WTC11 (cell line): ENCODE data around the gene IFT88. TPM values are rescaled to one million over a fixed set of nuclear protein-coding genes. Genes with fewer than 3 reads are reported as not detected.
A peak's percentile ranks its signal among the peaks of the same experiment; 100 is the strongest.

Experiments used
- ATAC-seq: fragments of 200-7000 bp; cut with Tn5 transposase; 2 replicates; pipeline ENCODE4 v1.10.0; 2021; ENCODE audit warnings: mild to moderate bottlenecking, moderate library complexity
- Bru-seq: library from RNA; stranded (reverse); fragments of 400-500 nt; gene quantifications from one replicate; lab custom pipeline; 2021; lab: Mats Ljungman, UMichigan
- CTCF ChIA-PET: fragments of 300-600 bp; sonication (Branson Sonifier 250); formaldehyde crosslinking; loops from one replicate; lab custom pipeline; 2021; ENCODE audit warnings: antibody characterized with exemption; lab: Charles Lee
- POLR2A ChIA-PET: fragments of 350-600 bp; sonication (Branson Sonifier 250); formaldehyde crosslinking; loops from one replicate; lab custom pipeline; 2021; ENCODE audit warnings: antibody characterized with exemption; lab: Charles Lee
- DNase-seq: peaks from one replicate; pipeline ENCODE4 v3.0.0; 2021; ENCODE audit warnings: low spot score
- H3K27ac Mint-ChIP-seq: 2 replicates; pipeline ENCODE4 v1.8.0; 2021; ENCODE audit warnings: mixed read lengths
- H3K27me3 Mint-ChIP-seq: 2 replicates; pipeline ENCODE4 v1.8.0; 2021; ENCODE audit warnings: low read depth, mild to moderate bottlenecking, moderate library complexity, mixed read lengths
- H3K36me3 Mint-ChIP-seq: 2 replicates; pipeline ENCODE4 v1.8.0; 2021; ENCODE audit warnings: mixed read lengths
- H3K4me1 Mint-ChIP-seq: 2 replicates; pipeline ENCODE4 v1.8.0; 2022; ENCODE audit warnings: mixed read lengths
- H3K4me3 Mint-ChIP-seq: 2 replicates; pipeline ENCODE4 v1.8.0; 2021; ENCODE audit warnings: mild to moderate bottlenecking, moderate library complexity, mixed read lengths
- H3K9me3 Mint-ChIP-seq: 2 replicates; pipeline ENCODE4 v1.8.0; 2021; ENCODE audit warnings: mixed read lengths
- ETV6 ChIP-seq: sonication (generic); formaldehyde crosslinking; IDR thresholded peaks from 2 replicates; pipeline ENCODE4 v1.8.1; 2022; ENCODE audit warnings: mild to moderate bottlenecking, missing genetic modification reagents
- FOXK1 ChIP-seq: sonication (generic); formaldehyde crosslinking; IDR thresholded peaks from 2 replicates; pipeline ENCODE4 v1.8.0; 2022; ENCODE audit warnings: mild to moderate bottlenecking, moderate library complexity, missing genetic modification reagents
- GABPB1 ChIP-seq: sonication (generic); formaldehyde crosslinking; IDR thresholded peaks from 2 replicates; pipeline ENCODE4 v1.8.1; 2023; ENCODE audit warnings: mild to moderate bottlenecking, missing genetic modification reagents
- IRF2 ChIP-seq: sonication (generic); formaldehyde crosslinking; IDR thresholded peaks from 2 replicates; pipeline ENCODE4 v1.8.0; 2022; ENCODE audit warnings: low read depth, missing genetic modification reagents, borderline replicate concordance
- NFYB ChIP-seq: sonication (generic); formaldehyde crosslinking; conservative IDR thresholded peaks from 2 replicates; pipeline ENCODE4 v1.8.0; 2022; ENCODE audit warnings: low read depth, missing genetic modification reagents
- SMAD4 ChIP-seq: sonication (generic); formaldehyde crosslinking; IDR thresholded peaks from 2 replicates; pipeline ENCODE4 v1.8.0; 2022; ENCODE audit warnings: mild to moderate bottlenecking, missing genetic modification reagents
- ZNF232 ChIP-seq: sonication (generic); formaldehyde crosslinking; IDR thresholded peaks from 2 replicates; pipeline ENCODE4 v1.8.0; 2022; ENCODE audit warnings: mild to moderate bottlenecking, missing genetic modification reagents
- ZNF317 ChIP-seq: sonication (generic); formaldehyde crosslinking; IDR thresholded peaks from 2 replicates; pipeline ENCODE4 v1.8.1; 2023; ENCODE audit warnings: low read depth, mild to moderate bottlenecking, moderate library complexity, missing genetic modification reagents, borderline replicate concordance
- ZNF423 ChIP-seq: fragments of 250-450 bp; sonication (Bioruptor Pico); IDR thresholded peaks from 2 replicates; pipeline ENCODE4 v2.1.2; 2022; ENCODE audit warnings: mild to moderate bottlenecking, moderate library complexity
- long read RNA-seq, 3 experiments: library from RNA in 1 of 3; library from capped mRNA in 1 of 3; library from polyadenylated mRNA in 1 of 3; unstranded in 2 of 3; stranded (forward) in 1 of 3; transcript quantifications; one replicate each; pipeline ENCODE4 v2.0.0, GENCODE V29; 2021
- total RNA-seq: library from RNA; stranded (reverse); gene quantifications from 3 replicates; pipeline ENCODE4 v1.2.3, GENCODE V29; 2021
- TF ChIP-seq, protein P1 (sequence below): sonication (generic); formaldehyde crosslinking; IDR thresholded peaks from 2 replicates; pipeline ENCODE4 v1.8.0; 2022; ENCODE audit warnings: mild to moderate bottlenecking, missing genetic modification reagents
- TF ChIP-seq, protein P2 (sequence below): sonication (generic); formaldehyde crosslinking; conservative IDR thresholded peaks from 2 replicates; pipeline ENCODE4 v1.8.1; 2023; ENCODE audit warnings: mild to moderate bottlenecking, low read depth, missing genetic modification reagents, moderate library complexity
- TF ChIP-seq, protein P3 (sequence below): sonication (generic); formaldehyde crosslinking; IDR thresholded peaks from 2 replicates; pipeline ENCODE4 v1.8.0; 2023; ENCODE audit warnings: missing genetic modification reagents, mild to moderate bottlenecking, borderline replicate concordance
- TF ChIP-seq, protein P4 (sequence below): sonication (generic); formaldehyde crosslinking; IDR thresholded peaks from 2 replicates; pipeline ENCODE4 v1.8.0; 2022; ENCODE audit warnings: mild to moderate bottlenecking, missing genetic modification reagents
- TF ChIP-seq, protein P5 (sequence below): sonication (generic); formaldehyde crosslinking; IDR thresholded peaks from 2 replicates; pipeline ENCODE4 v1.8.1; 2022; ENCODE audit warnings: mild to moderate bottlenecking, moderate library complexity, missing genetic modification reagents
- TF ChIP-seq, protein P6 (sequence below): fragments of 200-600 bp; IDR thresholded peaks from 2 replicates; pipeline ENCODE4 v1.8.0; 2022; ENCODE audit warnings: antibody characterized with exemption
- TF ChIP-seq, protein P7 (sequence below): sonication (generic); formaldehyde crosslinking; IDR thresholded peaks from 2 replicates; pipeline ENCODE4 v1.8.1; 2022; ENCODE audit warnings: low read depth, mild to moderate bottlenecking, moderate library complexity, missing genetic modification reagents, borderline replicate concordance

The IFT88 gene, protein sequence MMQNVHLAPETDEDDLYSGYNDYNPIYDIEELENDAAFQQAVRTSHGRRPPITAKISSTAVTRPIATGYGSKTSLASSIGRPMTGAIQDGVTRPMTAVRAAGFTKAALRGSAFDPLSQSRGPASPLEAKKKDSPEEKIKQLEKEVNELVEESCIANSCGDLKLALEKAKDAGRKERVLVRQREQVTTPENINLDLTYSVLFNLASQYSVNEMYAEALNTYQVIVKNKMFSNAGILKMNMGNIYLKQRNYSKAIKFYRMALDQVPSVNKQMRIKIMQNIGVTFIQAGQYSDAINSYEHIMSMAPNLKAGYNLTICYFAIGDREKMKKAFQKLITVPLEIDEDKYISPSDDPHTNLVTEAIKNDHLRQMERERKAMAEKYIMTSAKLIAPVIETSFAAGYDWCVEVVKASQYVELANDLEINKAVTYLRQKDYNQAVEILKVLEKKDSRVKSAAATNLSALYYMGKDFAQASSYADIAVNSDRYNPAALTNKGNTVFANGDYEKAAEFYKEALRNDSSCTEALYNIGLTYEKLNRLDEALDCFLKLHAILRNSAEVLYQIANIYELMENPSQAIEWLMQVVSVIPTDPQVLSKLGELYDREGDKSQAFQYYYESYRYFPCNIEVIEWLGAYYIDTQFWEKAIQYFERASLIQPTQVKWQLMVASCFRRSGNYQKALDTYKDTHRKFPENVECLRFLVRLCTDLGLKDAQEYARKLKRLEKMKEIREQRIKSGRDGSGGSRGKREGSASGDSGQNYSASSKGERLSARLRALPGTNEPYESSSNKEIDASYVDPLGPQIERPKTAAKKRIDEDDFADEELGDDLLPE
- 6.1 to 7.1 TPM (median 6.5 TPM) in 3 replicates for total RNA-seq
- Bru-seq, nascent RNA, result percentile 56 among the genes with signal in this experiment
- long read RNA-seq, experiment 1, transcript IFT88-202 (26 exons, 2,856 nt), result major isoform, 14 of 39 reads
- long read RNA-seq, experiment 1, partial matches to known transcripts, result 8 of 39 reads
- long read RNA-seq, experiment 1, other reads (novel, unspliced or antisense), result 17 of 39 reads
- long read RNA-seq, experiment 2, partial matches to known transcripts, result 1 of 9 reads
- long read RNA-seq, experiment 2, other reads (novel, unspliced or antisense), result 8 of 9 reads
- long read RNA-seq, experiment 3, partial matches to known transcripts, result 3 of 5 reads
- long read RNA-seq, experiment 3, other reads (novel, unspliced or antisense), result 1 of 5 reads

DNA sequence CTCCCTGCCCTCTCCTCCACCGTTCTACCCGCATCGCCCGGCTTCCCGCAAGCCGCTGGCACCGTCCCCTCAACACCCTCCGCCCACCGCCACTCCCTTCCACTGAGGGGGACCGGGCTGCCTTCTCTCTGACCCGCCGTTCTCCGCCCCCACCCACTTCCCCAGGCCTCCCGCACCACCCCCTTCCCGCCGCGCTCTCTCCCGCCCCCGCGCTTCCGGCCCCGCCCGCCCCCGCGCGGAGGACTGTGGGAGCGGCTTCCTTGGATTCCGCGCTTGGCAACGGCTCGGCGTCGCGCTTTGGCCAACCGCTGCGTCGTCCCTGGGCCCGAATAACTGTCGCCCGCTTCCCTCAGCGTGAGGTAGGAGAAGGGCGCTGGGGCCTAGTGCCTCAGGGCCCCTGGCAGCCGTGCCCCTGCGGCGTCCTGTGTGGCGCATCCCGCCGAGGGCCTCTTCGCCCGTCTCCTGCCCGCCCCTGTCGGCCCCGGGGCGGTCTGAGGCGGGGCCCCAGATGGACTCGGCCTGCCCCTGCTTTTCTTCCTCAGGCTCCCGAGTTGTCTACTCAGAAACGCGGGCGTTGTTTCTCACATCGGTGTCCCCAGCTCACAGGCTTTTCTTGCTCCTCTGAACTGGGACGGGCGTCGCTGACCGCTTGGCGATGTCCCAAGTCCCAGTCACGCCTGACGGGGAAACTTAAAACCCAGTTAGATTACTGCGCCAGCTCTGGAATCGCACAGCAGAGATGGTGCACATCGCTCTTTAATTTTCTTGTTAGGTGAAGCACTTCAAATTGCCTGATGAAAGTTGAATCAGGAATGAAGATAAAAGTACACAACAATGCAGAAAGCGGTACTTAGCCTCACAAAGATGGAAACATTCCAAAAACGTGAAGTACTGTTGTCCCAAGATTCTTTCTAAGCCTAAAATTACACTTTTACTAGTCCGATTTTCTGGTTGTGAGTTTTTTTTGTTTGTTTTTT lies at the start of gene IFT88:
Gene IFT88, plus strand, starts transcription at position 260 of the 977 bp plus-strand sequence. CDS start 7,229 bp downstream, outside the sequence.
- Mint-ChIP-seq H3K36me3 (peaks cover 15% of the 10 kb centered on the region), H3K27me3 (peaks cover 15% of the 10 kb centered on the region), H3K4me1 (peaks cover 9% of the 10 kb centered on the region), H3K27ac (peak within 1 kb of the TSS; percentile 92), H3K9me3 (peaks cover 21% of the 10 kb centered on the region), H3K4me3 (peak within 1 kb of the TSS; percentile 83)
- POLR2A ChIA-PET, result no interaction called here
- CTCF ChIA-PET, result interaction anchor here (1.0 to 1.4 kb wide), 2 partner anchors 72 to 155 kb away, joined by 3 read pairs; no protein-coding TSS in a partner anchor
- peak; percentile 88 for DNase-seq
- ATAC-seq, result peak; percentile 88
- TF ChIP-seq, protein P1, sequence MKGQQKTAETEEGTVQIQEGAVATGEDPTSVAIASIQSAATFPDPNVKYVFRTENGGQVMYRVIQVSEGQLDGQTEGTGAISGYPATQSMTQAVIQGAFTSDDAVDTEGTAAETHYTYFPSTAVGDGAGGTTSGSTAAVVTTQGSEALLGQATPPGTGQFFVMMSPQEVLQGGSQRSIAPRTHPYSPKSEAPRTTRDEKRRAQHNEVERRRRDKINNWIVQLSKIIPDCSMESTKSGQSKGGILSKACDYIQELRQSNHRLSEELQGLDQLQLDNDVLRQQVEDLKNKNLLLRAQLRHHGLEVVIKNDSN (CRISPR knock-in tag), result 0 out of 2 replicates have a peak, but pooled peaks have one; percentile 15
- TF ChIP-seq ETV6 (CRISPR knock-in tag), result no peak
- TF ChIP-seq SMAD4, result no peak
- TF ChIP-seq GABPB1 (CRISPR knock-in tag), result no peak
- peak; percentile 33; the same call in 1 of the 2 replicates for TF ChIP-seq ZNF317 (CRISPR knock-in tag)
- TF ChIP-seq, protein P2, sequence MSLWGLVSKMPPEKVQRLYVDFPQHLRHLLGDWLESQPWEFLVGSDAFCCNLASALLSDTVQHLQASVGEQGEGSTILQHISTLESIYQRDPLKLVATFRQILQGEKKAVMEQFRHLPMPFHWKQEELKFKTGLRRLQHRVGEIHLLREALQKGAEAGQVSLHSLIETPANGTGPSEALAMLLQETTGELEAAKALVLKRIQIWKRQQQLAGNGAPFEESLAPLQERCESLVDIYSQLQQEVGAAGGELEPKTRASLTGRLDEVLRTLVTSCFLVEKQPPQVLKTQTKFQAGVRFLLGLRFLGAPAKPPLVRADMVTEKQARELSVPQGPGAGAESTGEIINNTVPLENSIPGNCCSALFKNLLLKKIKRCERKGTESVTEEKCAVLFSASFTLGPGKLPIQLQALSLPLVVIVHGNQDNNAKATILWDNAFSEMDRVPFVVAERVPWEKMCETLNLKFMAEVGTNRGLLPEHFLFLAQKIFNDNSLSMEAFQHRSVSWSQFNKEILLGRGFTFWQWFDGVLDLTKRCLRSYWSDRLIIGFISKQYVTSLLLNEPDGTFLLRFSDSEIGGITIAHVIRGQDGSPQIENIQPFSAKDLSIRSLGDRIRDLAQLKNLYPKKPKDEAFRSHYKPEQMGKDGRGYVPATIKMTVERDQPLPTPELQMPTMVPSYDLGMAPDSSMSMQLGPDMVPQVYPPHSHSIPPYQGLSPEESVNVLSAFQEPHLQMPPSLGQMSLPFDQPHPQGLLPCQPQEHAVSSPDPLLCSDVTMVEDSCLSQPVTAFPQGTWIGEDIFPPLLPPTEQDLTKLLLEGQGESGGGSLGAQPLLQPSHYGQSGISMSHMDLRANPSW (CRISPR knock-in tag), result no peak
- TF ChIP-seq, protein P3, sequence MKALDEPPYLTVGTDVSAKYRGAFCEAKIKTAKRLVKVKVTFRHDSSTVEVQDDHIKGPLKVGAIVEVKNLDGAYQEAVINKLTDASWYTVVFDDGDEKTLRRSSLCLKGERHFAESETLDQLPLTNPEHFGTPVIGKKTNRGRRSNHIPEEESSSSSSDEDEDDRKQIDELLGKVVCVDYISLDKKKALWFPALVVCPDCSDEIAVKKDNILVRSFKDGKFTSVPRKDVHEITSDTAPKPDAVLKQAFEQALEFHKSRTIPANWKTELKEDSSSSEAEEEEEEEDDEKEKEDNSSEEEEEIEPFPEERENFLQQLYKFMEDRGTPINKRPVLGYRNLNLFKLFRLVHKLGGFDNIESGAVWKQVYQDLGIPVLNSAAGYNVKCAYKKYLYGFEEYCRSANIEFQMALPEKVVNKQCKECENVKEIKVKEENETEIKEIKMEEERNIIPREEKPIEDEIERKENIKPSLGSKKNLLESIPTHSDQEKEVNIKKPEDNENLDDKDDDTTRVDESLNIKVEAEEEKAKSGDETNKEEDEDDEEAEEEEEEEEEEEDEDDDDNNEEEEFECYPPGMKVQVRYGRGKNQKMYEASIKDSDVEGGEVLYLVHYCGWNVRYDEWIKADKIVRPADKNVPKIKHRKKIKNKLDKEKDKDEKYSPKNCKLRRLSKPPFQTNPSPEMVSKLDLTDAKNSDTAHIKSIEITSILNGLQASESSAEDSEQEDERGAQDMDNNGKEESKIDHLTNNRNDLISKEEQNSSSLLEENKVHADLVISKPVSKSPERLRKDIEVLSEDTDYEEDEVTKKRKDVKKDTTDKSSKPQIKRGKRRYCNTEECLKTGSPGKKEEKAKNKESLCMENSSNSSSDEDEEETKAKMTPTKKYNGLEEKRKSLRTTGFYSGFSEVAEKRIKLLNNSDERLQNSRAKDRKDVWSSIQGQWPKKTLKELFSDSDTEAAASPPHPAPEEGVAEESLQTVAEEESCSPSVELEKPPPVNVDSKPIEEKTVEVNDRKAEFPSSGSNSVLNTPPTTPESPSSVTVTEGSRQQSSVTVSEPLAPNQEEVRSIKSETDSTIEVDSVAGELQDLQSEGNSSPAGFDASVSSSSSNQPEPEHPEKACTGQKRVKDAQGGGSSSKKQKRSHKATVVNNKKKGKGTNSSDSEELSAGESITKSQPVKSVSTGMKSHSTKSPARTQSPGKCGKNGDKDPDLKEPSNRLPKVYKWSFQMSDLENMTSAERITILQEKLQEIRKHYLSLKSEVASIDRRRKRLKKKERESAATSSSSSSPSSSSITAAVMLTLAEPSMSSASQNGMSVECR (CRISPR knock-in tag), result peak; percentile 83; the same call in 1 of the 2 replicates
- TF ChIP-seq, protein P4, sequence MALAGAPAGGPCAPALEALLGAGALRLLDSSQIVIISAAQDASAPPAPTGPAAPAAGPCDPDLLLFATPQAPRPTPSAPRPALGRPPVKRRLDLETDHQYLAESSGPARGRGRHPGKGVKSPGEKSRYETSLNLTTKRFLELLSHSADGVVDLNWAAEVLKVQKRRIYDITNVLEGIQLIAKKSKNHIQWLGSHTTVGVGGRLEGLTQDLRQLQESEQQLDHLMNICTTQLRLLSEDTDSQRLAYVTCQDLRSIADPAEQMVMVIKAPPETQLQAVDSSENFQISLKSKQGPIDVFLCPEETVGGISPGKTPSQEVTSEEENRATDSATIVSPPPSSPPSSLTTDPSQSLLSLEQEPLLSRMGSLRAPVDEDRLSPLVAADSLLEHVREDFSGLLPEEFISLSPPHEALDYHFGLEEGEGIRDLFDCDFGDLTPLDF (CRISPR knock-in tag), result peak; percentile 50; the same call in 1 of the 2 replicates
- no peak for TF ChIP-seq NFYB
- peak; percentile 72 for TF ChIP-seq ZNF423
- no peak for TF ChIP-seq IRF2 (CRISPR knock-in tag)
- no peak for TF ChIP-seq FOXK1 (CRISPR knock-in tag)
- TF ChIP-seq, protein P5, sequence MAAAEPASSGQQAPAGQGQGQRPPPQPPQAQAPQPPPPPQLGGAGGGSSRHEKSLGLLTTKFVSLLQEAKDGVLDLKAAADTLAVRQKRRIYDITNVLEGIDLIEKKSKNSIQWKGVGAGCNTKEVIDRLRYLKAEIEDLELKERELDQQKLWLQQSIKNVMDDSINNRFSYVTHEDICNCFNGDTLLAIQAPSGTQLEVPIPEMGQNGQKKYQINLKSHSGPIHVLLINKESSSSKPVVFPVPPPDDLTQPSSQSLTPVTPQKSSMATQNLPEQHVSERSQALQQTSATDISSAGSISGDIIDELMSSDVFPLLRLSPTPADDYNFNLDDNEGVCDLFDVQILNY, result peak; percentile 66; the same call in 1 of the 2 replicates
- no peak for TF ChIP-seq ZNF232 (CRISPR knock-in tag)
- TF ChIP-seq, protein P6, sequence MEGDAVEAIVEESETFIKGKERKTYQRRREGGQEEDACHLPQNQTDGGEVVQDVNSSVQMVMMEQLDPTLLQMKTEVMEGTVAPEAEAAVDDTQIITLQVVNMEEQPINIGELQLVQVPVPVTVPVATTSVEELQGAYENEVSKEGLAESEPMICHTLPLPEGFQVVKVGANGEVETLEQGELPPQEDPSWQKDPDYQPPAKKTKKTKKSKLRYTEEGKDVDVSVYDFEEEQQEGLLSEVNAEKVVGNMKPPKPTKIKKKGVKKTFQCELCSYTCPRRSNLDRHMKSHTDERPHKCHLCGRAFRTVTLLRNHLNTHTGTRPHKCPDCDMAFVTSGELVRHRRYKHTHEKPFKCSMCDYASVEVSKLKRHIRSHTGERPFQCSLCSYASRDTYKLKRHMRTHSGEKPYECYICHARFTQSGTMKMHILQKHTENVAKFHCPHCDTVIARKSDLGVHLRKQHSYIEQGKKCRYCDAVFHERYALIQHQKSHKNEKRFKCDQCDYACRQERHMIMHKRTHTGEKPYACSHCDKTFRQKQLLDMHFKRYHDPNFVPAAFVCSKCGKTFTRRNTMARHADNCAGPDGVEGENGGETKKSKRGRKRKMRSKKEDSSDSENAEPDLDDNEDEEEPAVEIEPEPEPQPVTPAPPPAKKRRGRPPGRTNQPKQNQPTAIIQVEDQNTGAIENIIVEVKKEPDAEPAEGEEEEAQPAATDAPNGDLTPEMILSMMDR, result no peak
- TF ChIP-seq, protein P7, sequence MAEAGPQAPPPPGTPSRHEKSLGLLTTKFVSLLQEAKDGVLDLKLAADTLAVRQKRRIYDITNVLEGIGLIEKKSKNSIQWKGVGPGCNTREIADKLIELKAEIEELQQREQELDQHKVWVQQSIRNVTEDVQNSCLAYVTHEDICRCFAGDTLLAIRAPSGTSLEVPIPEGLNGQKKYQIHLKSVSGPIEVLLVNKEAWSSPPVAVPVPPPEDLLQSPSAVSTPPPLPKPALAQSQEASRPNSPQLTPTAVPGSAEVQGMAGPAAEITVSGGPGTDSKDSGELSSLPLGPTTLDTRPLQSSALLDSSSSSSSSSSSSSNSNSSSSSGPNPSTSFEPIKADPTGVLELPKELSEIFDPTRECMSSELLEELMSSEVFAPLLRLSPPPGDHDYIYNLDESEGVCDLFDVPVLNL (CRISPR knock-in tag), result no peak
